NCI-H226 (cell line): ENCODE data around the gene MYO9B.
"Not testable (repeated sequence)": the region's sequence is repeated elsewhere in the genome, so short reads cannot be mapped to it uniquely, and the experiment has no call there.

ENCODE experiments used
- DNase-seq: peaks from one replicate; pipeline ENCODE4 v3.0.0-alpha.2; 2015

The MYO9B gene

DNA sequence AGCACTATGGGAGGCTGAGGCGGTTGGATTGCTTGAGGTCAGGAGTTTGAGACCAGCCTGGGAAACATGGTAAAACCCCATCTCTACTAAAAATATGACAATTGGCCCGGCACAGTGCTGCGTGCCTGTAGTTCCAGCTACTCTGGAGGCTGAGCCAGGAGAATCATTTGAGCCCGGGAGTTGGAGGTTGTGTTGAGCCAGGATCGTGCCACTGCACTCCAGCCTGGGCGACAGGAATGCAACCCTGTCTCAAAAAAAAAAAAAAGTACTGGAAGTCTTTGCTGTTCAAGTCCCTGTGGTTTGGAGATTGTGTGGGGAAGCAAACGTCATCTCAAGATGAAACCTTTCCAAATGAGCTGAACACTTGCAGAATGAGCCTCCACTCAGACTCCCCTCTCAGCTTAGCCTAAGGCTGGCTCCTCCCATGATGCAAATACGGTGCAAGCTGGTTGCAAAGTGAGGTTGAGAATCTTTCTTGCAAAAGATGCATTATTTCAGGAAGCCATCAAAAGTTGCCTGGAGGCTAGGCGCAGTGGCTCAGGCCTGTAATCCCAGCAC is 46.2 kb downstream of the MYO9B start:
- no peak for DNase-seq

DNA sequence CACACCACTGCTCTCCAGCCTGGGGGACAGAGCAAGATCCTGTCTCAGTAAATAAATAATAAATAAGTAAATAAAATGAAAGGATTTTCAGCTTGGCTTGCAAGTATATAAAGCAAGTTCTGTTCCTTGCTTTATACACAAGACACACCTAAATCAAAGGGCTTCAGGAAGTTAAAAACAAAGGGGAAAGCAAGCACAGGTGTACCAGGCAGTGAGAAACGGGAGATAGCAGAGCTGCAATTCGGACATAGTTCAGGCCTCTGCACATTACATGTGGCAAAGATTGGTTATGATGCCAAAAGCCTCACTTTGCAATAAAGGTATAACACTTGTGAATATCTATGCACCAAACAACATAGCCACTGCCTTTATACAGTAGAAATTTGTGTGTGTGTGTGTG is 47.5 kb downstream of the MYO9B start:
- no peak for DNase-seq

DNA sequence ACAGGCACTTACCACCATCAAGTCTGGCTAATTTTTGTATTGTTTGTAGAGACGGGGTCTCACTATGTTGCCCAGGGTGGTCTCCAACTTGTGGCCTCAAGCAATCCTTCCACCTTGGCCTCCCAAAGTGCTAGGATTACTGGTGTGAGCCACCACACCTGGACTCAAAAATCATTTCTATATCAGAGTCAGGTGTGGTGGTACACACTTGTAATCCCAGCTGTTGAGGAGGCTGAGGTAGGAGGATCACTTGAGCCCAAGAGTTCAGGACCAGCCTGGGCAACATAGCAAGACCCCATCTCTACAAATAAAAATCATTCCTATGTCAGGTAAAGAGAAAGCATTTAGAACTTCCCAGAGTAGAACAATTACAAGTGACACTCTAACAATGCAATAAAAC is 48.4 kb downstream of the MYO9B start:
- no peak for DNase-seq

DNA sequence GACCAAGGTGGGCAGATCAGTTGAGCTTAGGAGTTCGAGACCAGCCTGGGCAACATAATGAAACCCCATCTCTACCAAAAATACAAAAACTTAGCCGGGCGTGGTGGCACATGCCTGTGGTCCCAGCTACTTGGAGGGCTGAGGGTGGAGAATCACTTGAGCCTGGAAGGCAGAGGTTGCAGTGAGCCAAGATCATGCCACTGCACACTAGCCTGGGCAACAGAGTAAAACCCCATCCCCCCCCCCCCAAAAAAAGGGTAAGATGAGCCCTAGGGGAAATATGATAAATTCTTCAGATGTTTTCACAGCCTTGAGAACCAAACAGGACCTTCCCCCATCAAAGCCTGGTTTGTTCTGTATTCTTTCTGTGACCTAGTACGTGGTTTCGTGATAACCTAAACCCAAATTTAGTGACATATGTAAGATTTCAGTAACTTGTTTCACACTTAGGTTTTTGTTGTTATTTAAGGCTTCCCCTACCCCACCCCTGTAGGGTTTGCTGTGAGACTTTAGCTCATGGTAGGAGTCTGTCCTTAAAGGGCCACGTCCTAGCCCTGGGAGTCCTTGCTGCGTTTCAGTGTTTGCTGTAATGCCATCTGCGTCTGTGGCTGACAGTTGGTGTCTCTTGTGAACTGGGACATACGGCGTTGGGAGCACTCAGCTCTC is 49.6 kb downstream of the MYO9B start:
- no peak for DNase-seq

DNA sequence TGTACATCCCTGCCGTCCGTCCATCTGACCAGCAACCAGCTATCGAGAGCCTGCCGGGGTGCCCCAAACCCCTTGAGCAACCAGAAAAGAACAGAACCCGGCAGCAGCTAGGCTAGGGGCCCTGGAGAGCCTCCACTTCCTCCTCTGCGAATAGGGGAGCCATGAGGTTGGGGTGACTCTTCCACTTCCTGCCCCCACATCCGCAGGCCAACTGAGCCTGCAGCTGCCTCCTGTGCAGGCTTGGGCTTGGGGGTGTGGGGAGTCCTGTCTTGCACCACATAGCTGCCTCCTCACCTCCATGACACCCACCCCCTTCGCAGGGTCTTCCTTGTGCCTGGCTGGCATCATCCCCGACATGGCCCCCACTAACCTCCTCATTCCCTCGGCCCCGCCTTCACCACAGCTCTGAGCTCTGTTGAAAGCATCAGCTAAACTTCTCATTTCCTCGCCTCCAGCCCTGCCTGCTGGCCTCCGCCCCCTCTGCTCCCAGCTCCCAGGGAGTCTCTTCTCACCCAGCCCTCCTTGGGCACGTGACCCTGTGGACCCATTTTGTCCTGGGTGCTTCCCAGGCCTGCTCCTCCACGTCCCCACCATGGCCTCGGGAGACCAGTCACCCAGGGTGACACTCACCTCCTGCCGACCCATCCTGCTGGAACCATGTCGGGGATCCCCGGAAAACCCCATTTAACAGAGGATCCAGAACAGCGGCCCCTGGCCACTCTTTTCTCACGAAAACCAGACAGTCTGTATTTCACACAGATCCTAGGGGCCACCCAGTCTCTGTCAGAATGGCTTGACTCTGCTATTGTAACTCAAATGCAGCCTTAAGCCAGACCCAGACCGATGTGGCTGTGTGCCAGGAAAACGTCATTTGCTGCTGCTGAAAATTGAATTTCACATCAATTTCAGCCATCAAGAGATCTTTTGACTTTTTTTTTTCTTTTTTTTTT is 50.4 kb downstream of the MYO9B start:
- no peak for DNase-seq

DNA sequence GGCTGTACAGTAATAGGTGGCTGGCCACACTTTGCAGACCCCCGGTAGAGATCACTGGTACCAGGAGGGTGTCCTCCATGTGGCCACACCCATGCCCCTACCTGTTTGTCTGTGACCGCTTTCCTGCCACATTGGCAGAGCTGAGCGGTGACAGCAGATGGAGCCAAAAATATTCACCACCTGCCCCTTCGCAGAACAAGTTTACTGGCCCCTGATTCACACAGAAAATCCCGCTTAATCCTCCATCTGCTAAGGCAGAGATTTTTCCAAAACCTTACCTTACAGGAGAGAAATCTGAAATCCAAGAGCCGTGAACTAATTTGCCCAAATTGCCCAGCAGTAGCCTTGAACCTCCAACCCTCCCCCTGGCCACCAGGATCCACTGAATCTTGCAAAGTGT is 52.1 kb downstream of the MYO9B start:
- no peak for DNase-seq

DNA sequence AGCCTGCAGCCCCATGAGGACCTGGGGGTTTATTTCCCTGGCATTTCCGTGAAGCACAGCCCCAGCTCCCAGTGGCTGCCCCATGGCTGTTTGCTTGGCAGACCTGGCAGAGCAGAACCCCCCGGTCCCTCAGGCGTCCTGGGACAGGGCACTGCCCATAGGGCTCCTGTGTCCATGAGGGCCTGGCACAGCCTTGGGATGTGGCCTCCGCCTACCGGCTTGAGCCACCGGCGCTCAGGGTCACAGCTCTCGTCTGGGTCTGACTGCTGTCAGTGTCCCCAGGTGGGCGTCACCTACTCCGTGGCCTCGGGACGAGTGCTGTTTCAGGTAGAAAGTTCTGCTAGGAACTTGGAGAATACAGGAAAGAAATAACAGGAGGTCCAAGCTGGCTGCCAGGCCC is 52.8 kb downstream of the MYO9B start:
- no peak for DNase-seq

DNA sequence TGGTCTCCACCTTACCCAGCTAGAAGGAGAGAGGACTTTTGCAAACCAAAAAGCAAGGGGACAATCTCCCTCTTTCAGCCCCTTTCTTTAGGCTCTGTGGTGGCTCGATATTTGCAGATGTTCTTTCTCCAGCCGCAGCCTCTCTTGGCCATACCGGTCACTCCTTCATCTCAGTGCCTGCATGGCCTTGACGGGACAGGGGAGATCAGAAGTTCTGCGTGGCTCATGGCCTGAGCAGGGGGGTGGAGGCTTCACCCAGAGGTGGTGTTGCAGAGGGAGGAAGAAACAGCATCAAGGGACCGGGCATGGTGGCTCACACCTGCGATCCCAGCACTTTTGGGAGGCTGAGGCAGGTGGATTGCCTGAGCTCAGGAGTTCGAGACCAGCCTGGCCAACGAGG is 53.2 kb downstream of the MYO9B start:
- no peak for DNase-seq

DNA sequence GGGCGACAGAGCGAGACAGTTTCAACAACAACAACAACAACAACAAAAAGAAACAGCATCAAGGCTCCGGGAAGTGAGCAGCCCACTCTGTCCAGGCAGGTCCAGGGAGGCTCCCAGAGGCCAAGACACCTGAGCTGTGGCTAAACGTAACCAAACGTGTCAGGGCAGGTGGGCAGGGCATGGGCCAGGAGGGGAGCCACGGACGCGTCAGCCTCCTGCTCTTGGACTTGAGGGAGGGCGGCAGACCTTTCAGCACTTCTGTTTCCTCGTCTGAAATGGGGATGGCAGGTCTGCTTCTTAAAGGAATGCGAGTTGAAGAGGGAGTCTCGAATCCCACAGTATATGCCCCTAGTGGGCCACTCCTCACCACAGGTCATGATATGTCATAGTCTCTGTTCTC is 53.8 kb downstream of the MYO9B start:
- DNase-seq: no peak

DNA sequence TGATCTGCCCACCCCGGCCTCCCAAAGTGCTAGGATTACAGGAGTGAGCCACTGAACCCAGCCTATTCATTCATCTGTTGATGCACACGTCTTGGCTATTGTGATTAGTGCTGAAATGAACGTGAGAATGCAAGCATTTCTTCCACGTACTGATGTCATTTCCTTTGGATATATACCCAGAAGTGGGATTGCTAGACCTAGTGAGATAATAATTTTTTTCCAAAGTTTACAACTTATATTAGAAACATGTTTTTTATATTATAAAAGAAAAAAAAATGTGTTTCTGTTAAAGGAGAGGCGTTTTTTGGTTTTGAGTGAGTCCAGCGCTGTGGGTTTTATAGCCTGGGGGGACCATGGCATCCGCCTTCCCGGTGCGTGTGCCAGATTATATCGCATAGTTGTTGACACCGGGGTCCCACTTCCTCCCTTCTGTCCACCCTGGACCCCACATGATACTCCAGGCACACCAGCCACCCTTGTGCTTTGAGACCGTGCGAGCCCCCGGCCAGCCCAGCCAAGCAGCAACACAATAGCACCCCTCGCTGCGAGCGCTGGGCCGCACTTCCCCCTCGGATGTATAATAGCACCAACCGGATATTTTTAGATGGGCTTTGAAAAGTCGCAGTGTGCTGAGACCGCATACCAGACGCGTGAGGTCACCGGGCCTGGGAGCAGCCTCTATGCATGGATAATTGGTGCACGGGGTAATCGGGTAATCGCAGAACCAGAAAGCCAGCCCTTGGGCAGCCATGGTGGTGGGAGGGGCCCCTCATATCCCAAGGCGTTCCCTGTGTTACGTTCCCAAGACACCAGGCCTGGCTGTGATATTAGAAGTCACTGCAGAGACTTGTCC is 59.6 kb downstream of the MYO9B start:
- peak; percentile 65 for DNase-seq

DNA sequence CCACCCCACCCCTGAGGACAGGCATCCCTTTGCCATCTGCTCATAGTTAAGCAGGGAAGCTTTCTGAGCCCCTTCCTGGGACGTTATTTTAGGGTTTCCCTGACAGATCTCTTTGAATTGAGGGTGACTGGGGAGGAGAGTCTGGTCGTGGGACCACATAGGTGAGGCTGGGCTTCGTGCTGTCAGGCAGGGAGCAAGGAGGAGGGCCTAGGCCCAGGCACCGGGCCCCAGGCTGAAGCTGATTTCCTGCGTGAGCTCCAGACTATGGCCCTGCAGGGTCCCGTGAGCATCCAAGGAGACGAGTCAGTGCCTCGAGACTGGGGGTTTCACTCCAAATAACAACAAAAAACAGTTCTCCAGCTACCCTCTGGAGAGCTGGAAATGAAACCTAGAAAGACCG is 60.4 kb downstream of the MYO9B start:
- DNase-seq: no peak

DNA sequence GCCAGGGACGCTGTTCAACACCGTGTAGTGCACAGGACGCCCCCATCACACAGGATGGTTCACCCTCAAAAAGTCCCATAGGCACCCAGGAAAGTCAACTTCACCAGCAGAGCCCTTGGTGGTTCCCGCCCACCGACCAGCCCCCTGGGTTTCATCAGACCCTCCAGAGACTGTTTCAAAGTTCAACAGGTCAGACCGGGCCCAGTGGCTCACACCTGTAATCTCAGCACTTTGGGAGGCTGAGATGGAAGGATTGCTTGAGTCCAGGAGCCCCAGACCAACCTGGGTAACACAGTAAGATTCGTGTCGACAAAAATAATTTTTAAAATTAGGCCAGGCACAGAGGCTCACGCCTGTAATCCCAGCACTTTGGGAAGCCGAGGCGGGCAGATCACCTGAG is 61.0 kb downstream of the MYO9B start:
- DNase-seq: no peak

DNA sequence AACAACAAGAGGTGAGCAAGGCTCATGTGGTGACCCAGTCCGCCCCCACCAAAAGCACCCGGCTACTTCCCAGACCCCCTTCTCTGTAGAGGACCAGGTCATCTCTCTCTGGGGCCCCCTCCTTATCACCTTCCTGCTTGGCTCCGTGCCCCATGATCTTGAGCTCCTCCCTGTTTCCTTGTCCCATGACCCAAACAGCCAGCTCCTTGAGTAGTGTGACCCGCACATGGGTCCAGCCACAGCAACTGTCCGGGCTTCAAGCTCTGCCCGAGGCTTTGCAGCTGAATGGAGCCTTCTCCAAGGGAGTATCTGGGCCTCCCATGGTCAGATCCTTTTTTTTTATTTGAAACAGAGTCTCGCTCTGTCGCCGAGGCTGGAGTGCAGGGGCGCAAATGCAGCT is 61.8 kb downstream of the MYO9B start:
- DNase-seq: no peak

DNA sequence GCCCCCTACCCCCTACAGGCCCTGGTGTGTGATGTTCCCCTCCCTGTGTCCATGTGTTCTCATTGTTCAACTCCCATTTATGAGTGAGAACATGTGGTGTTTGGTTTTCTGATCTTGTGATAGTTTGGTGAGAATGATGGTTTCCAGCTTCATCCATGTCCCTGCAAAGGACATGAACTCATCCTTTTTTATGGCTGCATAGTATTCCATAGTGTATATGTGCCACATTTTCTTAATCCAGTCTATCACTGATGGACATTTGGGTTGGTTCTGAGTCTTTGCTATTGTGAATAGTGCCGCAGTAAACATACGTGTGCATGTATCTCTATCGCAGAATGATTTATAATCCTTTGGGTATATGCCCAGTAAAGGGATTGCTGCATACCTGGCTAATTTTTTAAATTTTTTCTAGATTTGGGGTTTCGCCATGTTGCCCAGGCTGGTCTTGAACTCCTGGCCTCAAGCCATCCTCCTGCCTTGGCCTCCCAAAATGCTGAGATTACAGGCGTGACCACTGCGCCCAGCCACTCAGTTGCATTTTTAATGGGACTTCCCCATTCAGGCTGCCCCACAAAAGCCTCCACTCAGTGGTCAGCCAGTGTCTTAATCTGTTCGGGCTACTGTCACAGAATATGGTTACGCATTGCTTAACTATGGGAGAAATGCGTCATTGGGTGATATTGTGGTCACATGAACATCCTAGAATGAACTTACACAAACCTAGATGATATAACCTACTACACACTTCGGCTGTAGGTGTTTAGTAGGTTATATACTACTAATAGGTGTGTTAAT is 62.7 kb downstream of the MYO9B start:
- not testable (repeated sequence) for DNase-seq

DNA sequence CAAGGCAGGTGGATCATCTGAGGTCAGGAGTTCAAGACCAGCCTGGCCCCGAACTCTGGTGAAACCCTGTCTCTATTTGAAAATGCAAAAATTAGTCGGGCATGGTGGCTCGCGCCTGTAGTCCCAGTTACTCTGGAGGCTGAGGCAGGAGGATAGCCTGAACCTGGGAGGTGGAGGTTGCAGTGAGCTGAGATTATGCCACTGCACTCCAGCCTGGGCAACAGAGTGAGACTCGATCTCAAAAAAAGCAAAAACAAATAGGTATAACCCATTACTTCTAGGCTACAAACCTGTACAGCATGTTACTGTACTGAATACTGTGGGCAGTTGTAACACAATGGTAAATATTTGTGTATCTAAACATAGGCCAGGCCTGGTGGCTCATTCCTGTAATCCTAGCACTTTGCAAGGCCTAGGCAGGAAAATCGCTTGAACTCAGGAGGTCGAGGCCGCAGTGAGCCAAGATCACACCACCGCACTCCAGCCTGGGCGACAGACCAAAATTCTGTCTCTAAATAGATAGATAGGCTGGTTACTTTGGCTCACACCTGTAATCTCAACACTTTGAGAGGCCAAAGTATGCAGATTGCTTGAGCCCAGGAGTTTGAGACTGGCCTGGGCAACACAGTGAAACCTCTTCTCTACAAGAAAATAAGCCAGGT is 63.5 kb downstream of the MYO9B start:
- DNase-seq: no peak

DNA sequence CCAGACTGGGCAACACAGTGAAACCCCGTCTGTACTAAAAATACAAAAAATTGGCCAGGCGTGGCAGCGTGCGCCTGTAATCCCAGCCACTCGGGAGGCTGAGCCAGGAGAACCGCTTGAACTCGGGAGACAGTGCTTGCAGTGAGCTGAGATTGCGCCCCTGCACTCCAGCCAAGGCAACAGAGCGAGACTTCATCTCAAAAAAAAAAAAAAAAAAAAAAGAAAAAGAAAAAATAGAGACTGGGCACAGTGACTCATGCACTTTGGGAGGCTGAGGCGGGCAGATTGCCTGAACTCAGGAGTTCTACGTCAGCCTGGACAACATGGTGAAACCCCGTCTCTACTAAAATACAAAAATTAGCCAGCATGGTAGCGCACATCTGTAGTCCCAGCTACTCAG is 69.2 kb downstream of the MYO9B start:
- DNase-seq: not testable (repeated sequence)

DNA sequence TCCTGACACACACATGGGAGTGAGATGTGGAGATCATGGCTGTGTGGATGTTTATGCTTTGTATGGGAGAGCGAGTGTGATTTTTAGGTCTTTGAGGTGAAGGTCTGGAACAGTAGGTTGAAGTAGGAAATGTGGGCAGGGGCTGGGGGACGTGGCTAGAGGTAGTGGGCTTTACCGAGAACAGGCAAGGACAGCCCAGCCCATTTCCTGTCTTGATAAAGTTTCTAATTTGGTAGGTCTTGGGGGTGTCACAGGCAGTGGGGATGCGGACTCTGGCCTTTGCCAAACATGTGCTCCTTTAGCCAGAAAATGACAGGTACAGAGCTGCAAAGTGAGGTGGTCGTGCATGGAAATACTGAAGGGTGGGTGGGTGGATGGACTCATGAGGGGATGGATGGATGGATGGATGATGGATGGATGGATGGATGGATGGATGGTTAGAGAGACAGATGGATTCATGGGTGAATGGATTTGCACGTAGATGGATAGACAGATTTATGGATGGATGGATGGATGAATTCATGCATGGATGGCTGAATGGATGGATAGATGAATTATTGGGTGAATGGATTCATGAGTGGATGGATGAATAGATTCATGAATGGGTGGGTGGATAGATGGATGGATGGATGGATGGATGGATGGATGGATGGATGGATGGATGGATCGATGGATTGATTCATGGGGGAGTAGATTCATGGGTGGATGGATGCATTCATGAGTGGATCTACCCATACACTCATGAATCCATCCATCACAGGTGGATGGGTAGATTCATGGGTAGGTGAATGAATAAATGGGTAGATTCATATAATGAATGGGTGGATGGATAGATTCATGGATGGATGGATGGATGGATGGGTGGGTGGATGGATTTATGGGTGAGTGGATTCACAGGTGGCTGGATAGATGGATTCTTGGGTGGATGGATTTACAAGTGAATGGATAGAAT is 70.2 kb downstream of the MYO9B start:
- no peak for DNase-seq

DNA sequence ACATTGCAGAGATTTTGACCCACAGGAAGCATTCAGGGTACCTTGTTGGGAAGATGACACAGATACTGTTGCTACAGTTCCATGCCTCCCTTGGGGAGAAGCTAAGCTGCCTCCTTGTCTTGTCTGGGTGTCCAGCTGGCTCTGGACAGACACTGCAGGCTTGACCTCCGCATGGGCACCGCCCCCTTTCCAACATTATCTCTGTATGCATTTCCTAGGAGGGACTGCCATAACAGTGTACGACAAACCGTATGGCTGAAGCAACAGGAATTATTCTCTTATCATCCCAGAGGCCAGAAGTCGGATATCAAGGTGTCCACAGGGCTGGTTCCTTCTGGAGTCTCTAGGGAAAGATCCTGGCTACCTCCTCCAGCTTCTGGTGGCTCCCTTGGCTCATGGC is 72.6 kb downstream of the MYO9B start:
- DNase-seq: no peak

DNA sequence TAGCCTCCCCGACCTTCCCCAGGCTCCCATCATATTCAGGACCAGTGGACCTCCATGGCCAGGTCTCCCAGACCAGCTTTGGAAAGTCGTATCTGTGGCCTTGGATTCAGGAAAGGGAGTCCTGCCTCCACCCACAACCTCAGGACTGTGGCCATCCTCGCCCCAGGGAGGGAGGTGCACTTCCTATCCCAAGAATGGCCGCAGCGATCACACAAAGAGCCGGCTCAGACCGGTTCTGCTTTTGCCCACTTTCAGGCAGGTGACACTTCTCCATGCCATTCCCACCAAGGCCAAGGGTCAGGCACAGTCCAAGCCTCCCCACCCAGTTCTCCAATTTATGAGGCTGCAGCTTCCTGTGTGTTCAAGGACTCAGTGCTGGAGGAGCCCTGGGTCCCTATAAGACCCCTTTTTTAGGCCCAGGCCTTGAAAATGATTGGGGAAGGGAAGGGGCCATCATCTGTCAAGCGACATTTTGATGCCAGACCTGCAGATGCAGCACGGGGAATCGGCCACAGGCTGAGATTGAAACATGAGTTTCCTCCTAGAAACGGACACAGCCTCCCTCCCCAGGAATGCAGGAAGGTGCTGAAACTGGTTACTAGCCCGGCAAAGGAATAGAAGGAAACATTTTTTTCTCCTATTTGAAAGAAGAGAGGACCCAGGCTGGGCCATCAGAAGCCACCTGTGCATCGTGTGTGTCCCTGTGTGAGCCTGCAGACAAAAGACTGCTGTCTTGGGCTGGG is 74.0 kb downstream of the MYO9B start:
- no peak for DNase-seq

DNA sequence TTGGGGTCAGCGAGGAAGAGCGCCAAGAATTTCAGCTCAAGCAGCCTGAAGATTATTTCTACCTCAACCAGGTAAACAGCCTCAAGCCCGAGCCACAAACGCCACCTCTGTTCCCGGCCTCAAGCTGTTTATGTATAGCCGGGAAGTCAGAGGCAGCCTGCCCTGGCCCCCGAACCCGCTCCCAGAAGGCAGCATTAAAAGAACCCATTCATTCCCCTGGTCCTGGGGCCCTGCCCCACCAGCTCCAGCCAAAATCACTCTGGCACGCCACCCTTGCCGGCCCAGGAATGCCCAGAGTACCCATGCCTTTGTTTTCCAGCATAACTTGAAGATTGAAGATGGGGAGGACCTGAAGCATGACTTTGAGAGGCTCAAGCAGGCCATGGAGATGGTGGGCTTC is 78.4 kb downstream of the MYO9B start:
- no peak for DNase-seq
